MM.1S (cell line): Measurements from ENCODE around the gene BTBD18.

ENCODE experiments used
- DNase-seq: peaks from one replicate; pipeline ENCODE4 v3.0.0-alpha.2; 2015
- H2AFZ ChIP-seq: fragments of 300-600 bp; sonication (generic); 2 replicates; pipeline ENCODE4 v1.6.0; 2016; ENCODE audit warnings: antibody characterized with exemption, low read length
- H3F3A ChIP-seq: fragments of 300-600 bp; sonication (generic); 2 replicates; pipeline ENCODE4 v1.6.1; 2016; ENCODE audit warnings: mild to moderate bottlenecking, antibody characterized with exemption, low read length, moderate library complexity, mixed read lengths; ENCODE audit not compliant: insufficient read depth
- H3K27ac ChIP-seq: fragments of 300-600 bp; sonication (generic); 2 replicates; pipeline ENCODE4 v1.5.1; 2016; ENCODE audit warnings: mild to moderate bottlenecking, low read length
- H3K27me3 ChIP-seq: fragments of 300-600 bp; sonication (generic); replicated peaks from 2 replicates; pipeline ENCODE4 v1.6.0; 2016; ENCODE audit warnings: low read length; ENCODE audit not compliant: insufficient read depth
- H3K36me3 ChIP-seq: fragments of 300-600 bp; sonication (generic); replicated peaks from 2 replicates; pipeline ENCODE4 v1.6.1; 2016; ENCODE audit warnings: mild to moderate bottlenecking, low read length, mixed read lengths; ENCODE audit not compliant: insufficient read depth
- H3K4me1 ChIP-seq: fragments of 300-600 bp; sonication (generic); 2 replicates; pipeline ENCODE4 v1.6.1; 2016; ENCODE audit warnings: low read length, mixed read lengths
- H3K4me2 ChIP-seq: fragments of 300-600 bp; sonication (generic); 2 replicates; pipeline ENCODE4 v1.6.0; 2016; ENCODE audit warnings: low read depth, low read length
- H3K4me3 ChIP-seq: fragments of 300-600 bp; sonication (generic); 2 replicates; pipeline ENCODE4 v1.5.1; 2016; ENCODE audit warnings: low read length, mixed read lengths
- H3K79me2 ChIP-seq: fragments of 300-600 bp; sonication (generic); 2 replicates; pipeline ENCODE4 v1.6.1; 2016; ENCODE audit warnings: mixed run types, low read length, mixed read lengths
- H3K9ac ChIP-seq: fragments of 300-600 bp; sonication (generic); 2 replicates; pipeline ENCODE4 v1.6.1; 2016; ENCODE audit warnings: low read length, mixed read lengths
- H3K9me2 ChIP-seq: fragments of 300-600 bp; sonication (generic); replicated peaks from 2 replicates; pipeline ENCODE4 v1.6.1; 2016; ENCODE audit warnings: mild to moderate bottlenecking, low read length, mixed read lengths; ENCODE audit not compliant: insufficient read depth
- H3K9me3 ChIP-seq: fragments of 300-600 bp; sonication (generic); replicated peaks from 2 replicates; pipeline ENCODE4 v1.6.1; 2016; ENCODE audit warnings: mild to moderate bottlenecking, low read length, mixed read lengths; ENCODE audit not compliant: insufficient read depth
- H4K20me1 ChIP-seq: fragments of 300-600 bp; sonication (generic); 2 replicates; pipeline ENCODE4 v1.6.1; 2016; ENCODE audit warnings: mild to moderate bottlenecking, low read length, moderate library complexity, mixed read lengths; ENCODE audit not compliant: insufficient read depth
- EZH2 ChIP-seq: fragments of 300-600 bp; sonication (generic); optimal IDR thresholded peaks from 2 replicates; pipeline ENCODE3; 2017; ENCODE audit warnings: low read depth, mild to moderate bottlenecking, antibody characterized with exemption, low read length, mixed read lengths
- EZH2phosphoT487 ChIP-seq: fragments of 300-600 bp; sonication (generic); IDR thresholded peaks from 2 replicates; pipeline ENCODE4 v1.6.1; 2018; ENCODE audit warnings: antibody characterized with exemption, low read length
- TF ChIP-seq, protein P1 (sequence below): fragments of 300-600 bp; sonication (generic); IDR thresholded peaks from 2 replicates; pipeline ENCODE4 v1.5.1; 2016; ENCODE audit warnings: antibody characterized with exemption, low read length, mixed read lengths

The BTBD18 gene

DNA sequence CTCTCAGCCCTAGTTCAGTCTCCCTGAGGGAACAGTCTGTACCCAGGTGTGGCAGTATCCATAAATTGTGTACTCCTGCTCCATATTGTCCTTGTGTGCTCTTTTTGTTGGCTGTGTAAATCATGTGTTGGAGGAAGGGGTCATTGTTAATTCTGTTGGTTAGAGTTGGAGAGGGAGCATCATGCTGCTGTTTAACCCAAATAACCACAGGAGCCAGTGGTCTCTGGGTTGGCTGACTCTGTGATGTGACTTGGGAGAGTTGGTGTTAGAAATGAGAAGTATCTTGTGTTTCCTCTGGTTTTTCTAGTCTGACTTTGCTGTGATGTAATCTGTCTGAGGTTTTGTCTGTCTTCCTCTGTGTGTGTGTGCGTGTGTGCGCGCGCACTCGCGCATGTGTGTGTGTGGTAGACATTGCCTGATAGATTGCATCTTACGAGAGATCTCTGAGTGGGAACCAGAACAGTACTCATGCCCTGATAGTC lies 40.5 kb upstream of the BTBD18 start:
- no peak overlapping the region for H3K4me3 ChIP-seq
- H3K27me3 ChIP-seq, result no peaks in the 10 kb centered on the region
- peaks cover 25% of the 10 kb centered on the region for H3K4me1 ChIP-seq
- H3K9me2 ChIP-seq, result no peaks in the 10 kb centered on the region
- no peak overlapping the region for H3K9ac ChIP-seq
- no peaks in the 10 kb centered on the region for H3K79me2 ChIP-seq
- no peak for DNase-seq
- H3K36me3 ChIP-seq, result no peaks in the 10 kb centered on the region
- no peak overlapping the region for H3K27ac ChIP-seq
- H2AFZ ChIP-seq, result no peak overlapping the region
- H3F3A ChIP-seq, result no peaks in the 10 kb centered on the region
- TF ChIP-seq, protein P1, sequence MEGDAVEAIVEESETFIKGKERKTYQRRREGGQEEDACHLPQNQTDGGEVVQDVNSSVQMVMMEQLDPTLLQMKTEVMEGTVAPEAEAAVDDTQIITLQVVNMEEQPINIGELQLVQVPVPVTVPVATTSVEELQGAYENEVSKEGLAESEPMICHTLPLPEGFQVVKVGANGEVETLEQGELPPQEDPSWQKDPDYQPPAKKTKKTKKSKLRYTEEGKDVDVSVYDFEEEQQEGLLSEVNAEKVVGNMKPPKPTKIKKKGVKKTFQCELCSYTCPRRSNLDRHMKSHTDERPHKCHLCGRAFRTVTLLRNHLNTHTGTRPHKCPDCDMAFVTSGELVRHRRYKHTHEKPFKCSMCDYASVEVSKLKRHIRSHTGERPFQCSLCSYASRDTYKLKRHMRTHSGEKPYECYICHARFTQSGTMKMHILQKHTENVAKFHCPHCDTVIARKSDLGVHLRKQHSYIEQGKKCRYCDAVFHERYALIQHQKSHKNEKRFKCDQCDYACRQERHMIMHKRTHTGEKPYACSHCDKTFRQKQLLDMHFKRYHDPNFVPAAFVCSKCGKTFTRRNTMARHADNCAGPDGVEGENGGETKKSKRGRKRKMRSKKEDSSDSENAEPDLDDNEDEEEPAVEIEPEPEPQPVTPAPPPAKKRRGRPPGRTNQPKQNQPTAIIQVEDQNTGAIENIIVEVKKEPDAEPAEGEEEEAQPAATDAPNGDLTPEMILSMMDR, result no peak
- no peak for TF ChIP-seq EZH2phosphoT487
- TF ChIP-seq EZH2, result no peak
- no peaks in the 10 kb centered on the region for H3K9me3 ChIP-seq
- H4K20me1 ChIP-seq, result no peaks in the 10 kb centered on the region
- no peak overlapping the region; the same call in 1 of the 2 replicates for H3K4me2 ChIP-seq

DNA sequence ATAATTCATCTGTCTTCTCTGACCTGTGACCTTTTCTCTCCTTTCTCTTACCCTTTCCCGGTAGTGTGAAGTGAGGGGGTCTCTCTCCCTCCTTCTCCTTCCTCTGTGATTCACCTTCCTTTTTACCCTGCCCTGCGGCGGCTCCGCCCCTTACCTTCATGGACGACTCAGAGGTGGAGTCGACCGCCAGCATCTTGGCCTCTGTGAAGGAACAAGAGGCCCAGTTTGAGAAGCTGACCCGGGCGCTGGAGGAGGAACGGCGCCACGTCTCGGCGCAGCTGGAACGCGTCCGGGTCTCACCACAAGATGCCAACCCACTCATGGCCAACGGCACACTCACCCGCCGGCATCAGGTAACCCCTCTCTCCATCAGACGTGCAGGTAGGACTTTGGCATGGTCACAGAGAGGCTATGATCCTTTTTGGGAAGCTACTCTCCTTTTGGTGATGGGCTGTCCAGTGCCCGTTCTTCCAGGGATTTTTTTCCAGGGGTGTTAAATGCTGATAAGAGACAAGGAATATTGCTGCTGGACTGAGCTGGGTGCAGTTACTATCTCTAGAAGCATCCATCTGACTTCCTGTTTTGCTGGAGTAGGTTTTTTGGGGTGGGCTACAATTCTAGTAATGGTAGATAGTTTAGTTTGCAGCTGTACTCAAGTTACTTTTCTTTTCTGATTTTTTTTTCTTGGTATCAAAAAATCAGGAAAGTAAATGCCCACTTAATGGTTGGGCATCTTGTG lies 39.9 kb upstream of the BTBD18 start:
- no peaks in the 10 kb centered on the region for H4K20me1 ChIP-seq
- TF ChIP-seq EZH2, result no peak
- no peak for TF ChIP-seq EZH2phosphoT487
- TF ChIP-seq, protein P1, result no peak
- no peaks in the 10 kb centered on the region for H3K27me3 ChIP-seq
- H3K9ac ChIP-seq, result no peak overlapping the region
- no peaks in the 10 kb centered on the region for H3F3A ChIP-seq
- no peaks in the 10 kb centered on the region for H3K36me3 ChIP-seq
- H3K79me2 ChIP-seq, result no peaks in the 10 kb centered on the region
- no peak overlapping the region for H2AFZ ChIP-seq
- no peaks in the 10 kb centered on the region for H3K9me2 ChIP-seq
- no peak overlapping the region for H3K4me2 ChIP-seq
- peaks cover 25% of the 10 kb centered on the region for H3K4me1 ChIP-seq
- H3K4me3 ChIP-seq, result no peak overlapping the region
- no peaks in the 10 kb centered on the region for H3K9me3 ChIP-seq
- no peak overlapping the region for H3K27ac ChIP-seq
- no peak for DNase-seq

DNA sequence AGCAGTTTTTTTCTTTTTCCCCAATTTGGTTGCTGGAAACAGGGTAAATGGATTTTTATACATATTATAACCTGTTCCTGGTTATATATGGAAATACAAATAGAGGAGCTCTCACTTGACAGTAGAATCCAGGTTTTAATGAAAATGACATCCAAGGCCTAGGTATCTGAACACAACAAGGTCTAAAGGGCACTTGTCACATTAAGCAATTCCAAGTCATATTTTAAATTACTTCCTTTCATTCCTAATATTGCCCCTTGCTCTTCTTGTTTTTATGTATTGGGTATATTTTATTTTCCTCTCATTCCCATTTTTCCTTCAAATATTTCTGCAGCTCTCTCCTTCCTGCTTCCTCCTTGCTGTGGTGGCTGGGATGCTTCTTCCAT lies 37.1 kb upstream of the BTBD18 start:
- Histone ChIP-seq H3K4me2 (no peak overlapping the region), H3K9ac (no peak overlapping the region), H3K4me1 (peaks cover 22% of the 10 kb centered on the region)

More for the DNA sequence above, 37.1 kb upstream of the BTBD18 start:
- no peaks in the 10 kb centered on the region for H3F3A ChIP-seq
- H3K79me2 ChIP-seq, result no peaks in the 10 kb centered on the region
- no peak overlapping the region for H3K27ac ChIP-seq
- H3K9me3 ChIP-seq, result no peaks in the 10 kb centered on the region
- TF ChIP-seq EZH2phosphoT487 (no peak), EZH2 (no peak)
- TF ChIP-seq, protein P1, result no peak
- no peak for DNase-seq
- H4K20me1 ChIP-seq, result no peaks in the 10 kb centered on the region
- no peaks in the 10 kb centered on the region for H3K27me3 ChIP-seq
- H3K4me3 ChIP-seq, result no peak overlapping the region
- no peak overlapping the region for H2AFZ ChIP-seq
- no peaks in the 10 kb centered on the region for H3K36me3 ChIP-seq
- no peaks in the 10 kb centered on the region for H3K9me2 ChIP-seq
